Gastrocnemius medialis (tissue), 4 donors: ENCODE results near the gene LNPEP. TPM values are rescaled to one million over a fixed set of nuclear protein-coding genes. Genes with fewer than 3 reads are reported as not detected.
A peak's percentile ranks its signal among the peaks of the same experiment; 100 is the strongest.

ENCODE experiments used
- ATAC-seq, 2 donors: fragments of 150-250 bp; one replicate each; pipeline ENCODE4 v1.9.1; 2016
- DNase-seq, 2 donors: peaks; one replicate each; pipeline ENCODE4 v3.0.0-alpha.2; 2019
- H3K27ac ChIP-seq, 4 donors: fragments of 200-600 bp; sonication (generic); 1 replicate in 1 of 4; 2 replicates in 3 of 4; pipeline ENCODE4 v1.5.1; 2016 to 2018; ENCODE audit warnings: mild to moderate bottlenecking in 2 of 4, moderate library complexity in 1 of 4
- H3K27me3 ChIP-seq, 3 donors: fragments of 200-600 bp; sonication (generic) in 2 of 3; 1 replicate in 1 of 3; 2 replicates in 2 of 3; pipeline versions ENCODE4 v1.5.1 to v1.6.0; 2016 to 2019; ENCODE audit warnings: mild to moderate bottlenecking in 1 of 3, moderate library complexity in 1 of 3
- H3K36me3 ChIP-seq, 2 donors: fragments of 200-600 bp; sonication (generic) in 1 of 2; one replicate each; pipeline ENCODE4 v1.5.1; 2017 to 2018
- H3K4me1 ChIP-seq, 2 donors: fragments of 200-600 bp; sonication (generic) in 1 of 2; one replicate each; pipeline ENCODE4 v1.5.1; 2016 to 2017; ENCODE audit warnings: mild to moderate bottlenecking in 2 of 2
- H3K4me3 ChIP-seq, 4 donors: fragments of 200-600 bp; sonication (generic) in 3 of 4; 1 replicate in 1 of 4; 2 replicates in 3 of 4; pipeline ENCODE4 v1.5.1; 2016 to 2019; ENCODE audit warnings: mild to moderate bottlenecking in 2 of 4
- H3K9me3 ChIP-seq, 3 donors: fragments of 200-600 bp; sonication (generic) in 2 of 3; 1 replicate in 1 of 3; 2 replicates in 2 of 3; pipeline ENCODE4 v1.5.1; 2016 to 2019
- POLR2A ChIP-seq, 2 donors: fragments of 450-650 bp; IDR thresholded peaks; one replicate each; pipeline ENCODE4 v1.6.1; 2017; ENCODE audit warnings: antibody characterized with exemption in 2 of 2, mild to moderate bottlenecking in 2 of 2, moderate library complexity in 2 of 2
- in situ Hi-C, 4 donors: fragments of 200-750 bp; cut with MboI; loops; one replicate each; pipeline versions ENCODE4 v1.15.0 to v1.8.0; 2017; ENCODE audit warnings: low sequenced_read_pairs in 4 of 4
- intact Hi-C: fragments of 100-400 bp; cut with DNase I; formaldehyde crosslinking; loops from one replicate; pipeline ENCODE4 v1.15.1; 2023; ENCODE audit warnings: low total_unique reads
- total RNA-seq, 4 donors: library from RNA; depleted of rRNA; stranded (reverse); fragments of >200 nt; gene quantifications; one replicate each; pipeline versions ENCODE4 v1.1.0 to v1.2.3, GENCODE V29; 2016
- TF ChIP-seq, protein P1 (sequence below), 5 experiments: fragments of 450-650 bp in 3 of 5; fragments of 200-600 bp in 2 of 5; sonication (generic) in 2 of 5; IDR thresholded peaks in 4 of 5; conservative IDR thresholded peaks in 1 of 5; 1 replicate in 4 of 5; 2 replicates in 1 of 5; pipeline ENCODE4 v1.5.1; 2016 to 2019; ENCODE audit warnings: antibody characterized with exemption in 5 of 5, mild to moderate bottlenecking in 3 of 5, moderate library complexity in 3 of 5

The LNPEP gene
- total RNA-seq, 4 donors from 2014 or later, result 31.9 to 48.7 (median 33.1) TPM

DNA sequence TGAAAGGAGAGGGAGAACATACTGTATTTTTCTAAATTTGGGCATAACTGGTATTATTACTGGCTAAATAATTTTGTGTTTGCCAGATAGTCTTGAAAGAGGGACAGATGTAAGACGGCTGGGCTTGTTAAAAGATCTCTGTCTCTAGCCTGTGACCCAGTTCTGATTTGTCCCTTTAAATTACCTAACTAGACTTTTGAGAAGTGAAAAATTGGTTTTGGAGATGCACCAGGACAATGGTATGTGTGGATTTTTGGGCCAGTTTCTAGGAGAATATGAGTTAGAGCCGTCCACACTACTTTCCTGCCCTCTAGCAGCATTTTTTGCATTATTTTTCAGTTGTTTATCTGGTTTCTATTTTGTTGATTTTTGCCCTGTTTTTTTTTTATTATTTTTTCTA, 33.5 kb downstream of the LNPEP start:
- no peaks in the 10 kb centered on the region for H3K27me3 ChIP-seq
- ATAC-seq, result peak in 1 of 2 donors; percentile 32
- no peak for DNase-seq
- no peaks in the 10 kb centered on the region for H3K36me3 ChIP-seq
- no peak overlapping the region for H3K4me3 ChIP-seq
- TF ChIP-seq, protein P1, sequence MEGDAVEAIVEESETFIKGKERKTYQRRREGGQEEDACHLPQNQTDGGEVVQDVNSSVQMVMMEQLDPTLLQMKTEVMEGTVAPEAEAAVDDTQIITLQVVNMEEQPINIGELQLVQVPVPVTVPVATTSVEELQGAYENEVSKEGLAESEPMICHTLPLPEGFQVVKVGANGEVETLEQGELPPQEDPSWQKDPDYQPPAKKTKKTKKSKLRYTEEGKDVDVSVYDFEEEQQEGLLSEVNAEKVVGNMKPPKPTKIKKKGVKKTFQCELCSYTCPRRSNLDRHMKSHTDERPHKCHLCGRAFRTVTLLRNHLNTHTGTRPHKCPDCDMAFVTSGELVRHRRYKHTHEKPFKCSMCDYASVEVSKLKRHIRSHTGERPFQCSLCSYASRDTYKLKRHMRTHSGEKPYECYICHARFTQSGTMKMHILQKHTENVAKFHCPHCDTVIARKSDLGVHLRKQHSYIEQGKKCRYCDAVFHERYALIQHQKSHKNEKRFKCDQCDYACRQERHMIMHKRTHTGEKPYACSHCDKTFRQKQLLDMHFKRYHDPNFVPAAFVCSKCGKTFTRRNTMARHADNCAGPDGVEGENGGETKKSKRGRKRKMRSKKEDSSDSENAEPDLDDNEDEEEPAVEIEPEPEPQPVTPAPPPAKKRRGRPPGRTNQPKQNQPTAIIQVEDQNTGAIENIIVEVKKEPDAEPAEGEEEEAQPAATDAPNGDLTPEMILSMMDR (IDR thresholded peaks at IDR 0.05 in 4 of 5, conservative IDR thresholded peaks at IDR 0.05 in 1 of 5), result no peak
- TF ChIP-seq POLR2A (IDR thresholded peaks at IDR 0.05), result no peak
- H3K9me3 ChIP-seq, result no peaks in the 10 kb centered on the region
- in situ Hi-C loops (no loop called here), intact Hi-C loops (no loop called here)
- H3K4me1 ChIP-seq, result peaks cover 59 to 71% of the 10 kb centered on the region in 2 donors
- peak overlapping the region; percentile 14 to 66 (median 59) for H3K27ac ChIP-seq

DNA sequence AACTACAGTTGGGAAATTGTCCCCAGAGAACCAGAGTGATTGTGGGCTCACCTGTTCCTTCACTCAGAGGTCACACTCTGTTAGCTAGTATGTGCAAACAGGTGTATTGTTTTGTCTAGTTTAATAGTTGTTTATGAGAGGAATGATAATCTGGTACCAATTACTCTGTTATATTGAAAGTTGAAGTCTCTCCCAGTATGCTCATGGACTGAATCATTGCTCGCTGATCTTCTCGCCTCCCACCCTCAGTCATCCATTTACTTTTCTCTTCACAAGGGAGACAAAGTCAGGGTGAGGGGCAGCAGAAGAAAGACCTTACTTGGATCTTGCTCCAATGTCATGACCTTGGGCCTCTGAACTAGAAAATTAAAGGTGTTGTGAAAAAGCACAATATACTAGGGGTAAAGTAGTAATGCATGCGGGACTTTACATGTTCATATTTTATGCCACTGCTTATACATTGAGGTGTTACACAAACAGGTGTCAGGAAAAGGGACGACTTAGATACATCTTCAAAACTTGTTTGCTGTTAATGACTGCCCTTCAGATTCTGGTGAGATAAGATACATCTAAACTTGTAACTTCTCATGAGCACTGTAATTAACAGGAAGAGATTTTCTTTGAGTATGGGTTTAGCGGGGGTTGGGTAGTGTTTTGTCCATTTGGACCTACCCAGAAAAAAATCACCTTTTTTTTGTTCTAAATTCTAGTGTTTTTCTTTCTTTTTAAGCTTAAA, 36.9 kb downstream of the LNPEP start:
- H3K4me1 ChIP-seq, result peaks cover 84 to 90% of the 10 kb centered on the region in 2 donors
- H3K36me3 ChIP-seq, result no peaks in the 10 kb centered on the region
- H3K27me3 ChIP-seq, result no peaks in the 10 kb centered on the region
- ATAC-seq, result no peak
- TF ChIP-seq, protein P1 (IDR thresholded peaks at IDR 0.05 in 4 of 5, conservative IDR thresholded peaks at IDR 0.05 in 1 of 5), result no peak
- no peak for TF ChIP-seq POLR2A (IDR thresholded peaks at IDR 0.05)
- intact Hi-C loops, result no loop called here
- H3K4me3 ChIP-seq, result no peak overlapping the region
- H3K9me3 ChIP-seq, result no peaks in the 10 kb centered on the region
- H3K27ac ChIP-seq, result no peak overlapping the region
- in situ Hi-C loops, result no loop called here
- no peak for DNase-seq

DNA sequence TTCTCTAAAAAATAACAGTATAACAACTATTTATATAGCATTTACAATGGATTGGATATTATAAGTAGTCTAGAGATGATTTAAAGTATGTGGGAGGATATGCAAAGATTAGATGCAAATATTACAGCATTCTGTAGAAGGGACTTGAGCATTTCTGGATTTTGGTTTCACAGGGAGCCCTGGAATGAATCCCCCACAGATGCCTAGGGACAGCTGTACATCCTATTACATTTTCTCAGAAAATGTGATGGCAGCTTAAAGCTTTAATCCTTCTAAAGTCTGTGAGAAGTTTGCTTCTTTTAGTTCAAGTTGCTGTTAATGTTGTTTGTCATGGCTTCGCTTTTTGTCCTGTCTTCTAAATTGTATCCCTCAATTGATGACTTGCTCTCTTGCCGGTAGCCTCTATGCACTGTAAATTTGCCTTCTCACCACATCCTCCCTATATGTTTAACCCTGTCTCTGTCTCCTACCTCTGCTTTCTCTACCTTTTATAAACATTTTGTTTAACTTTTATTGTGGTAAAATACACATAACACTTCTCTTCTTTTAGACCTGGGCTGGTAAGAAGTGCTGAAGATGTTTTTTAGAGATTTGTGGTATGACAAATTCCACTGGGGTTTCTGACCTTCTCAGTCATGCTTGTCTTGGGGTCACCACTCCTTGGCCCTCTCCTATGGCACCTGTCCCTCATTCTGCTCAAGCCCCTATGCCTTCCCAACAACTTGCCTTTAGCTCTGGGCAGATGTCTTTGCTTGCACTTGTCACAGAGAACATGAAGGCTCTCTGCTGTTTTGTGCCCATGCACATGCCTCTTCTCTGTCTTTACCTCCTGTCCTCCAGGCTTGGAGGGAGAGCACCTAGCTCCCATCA, 37.9 kb downstream of the LNPEP start:
- TF ChIP-seq, protein P1 (IDR thresholded peaks at IDR 0.05 in 4 of 5, conservative IDR thresholded peaks at IDR 0.05 in 1 of 5), result no peak
- TF ChIP-seq POLR2A (IDR thresholded peaks at IDR 0.05), result no peak
- H3K27me3 ChIP-seq, result no peaks in the 10 kb centered on the region
- H3K4me1 ChIP-seq, result peaks cover 76 to 80% of the 10 kb centered on the region in 2 donors
- no peaks in the 10 kb centered on the region for H3K9me3 ChIP-seq
- ATAC-seq (no peak), DNase-seq (no peak)
- no peak overlapping the region for H3K4me3 ChIP-seq
- no peak overlapping the region for H3K27ac ChIP-seq
- in situ Hi-C loops, result no loop called here
- no peaks in the 10 kb centered on the region for H3K36me3 ChIP-seq
- intact Hi-C loops, result no loop called here

DNA sequence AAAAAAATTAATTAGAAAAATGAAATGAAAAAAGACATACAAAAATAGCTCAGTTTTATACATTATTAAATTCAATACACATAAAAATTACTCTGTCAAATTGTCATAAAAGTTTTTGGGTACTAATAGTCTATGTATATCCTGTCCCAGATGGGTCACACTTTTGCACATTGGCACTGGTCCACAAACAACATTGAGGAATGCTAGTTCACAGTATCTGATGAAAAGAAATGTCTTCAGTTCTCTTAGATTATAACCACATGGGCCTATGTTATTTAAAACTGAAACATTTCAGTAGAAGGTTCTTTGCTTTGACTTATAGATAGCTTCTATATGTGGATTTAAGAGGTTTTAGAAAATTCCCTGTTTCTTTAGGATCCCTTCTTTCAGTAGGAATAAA, 39.8 kb downstream of the LNPEP start:
- H3K27ac ChIP-seq, result no peak overlapping the region

More for the DNA sequence above, 39.8 kb downstream of the LNPEP start:
- peaks cover 70 to 71% of the 10 kb centered on the region in 2 donors for H3K4me1 ChIP-seq
- no peak for ATAC-seq
- intact Hi-C loops (no loop called here), in situ Hi-C loops (loop anchor here in 1 of 4 donors (25.0 kb wide), 1 partner anchor 187 kb away; no protein-coding TSS in a partner anchor)
- no peaks in the 10 kb centered on the region for H3K9me3 ChIP-seq
- TF ChIP-seq, protein P1 (IDR thresholded peaks at IDR 0.05 in 4 of 5, conservative IDR thresholded peaks at IDR 0.05 in 1 of 5), result no peak
- no peaks in the 10 kb centered on the region for H3K27me3 ChIP-seq
- H3K36me3 ChIP-seq, result peaks cover 0 to 7% of the 10 kb centered on the region in 2 donors
- DNase-seq, result no peak
- H3K4me3 ChIP-seq, result no peak overlapping the region
